IMR-90 (cell line): Measurements from ENCODE around the gene SOX1.

Experiments used
- MXI1 ChIP-seq: IDR thresholded peaks from 2 replicates; pipeline ENCODE4 v1.6.1; 2012; ENCODE audit warnings: low read depth, mild to moderate bottlenecking, low read length, moderate library complexity, borderline replicate concordance
- POLR2A ChIP-seq: IDR thresholded peaks from 2 replicates; pipeline ENCODE4 v1.6.1; 2012; ENCODE audit warnings: mild to moderate bottlenecking, low read depth, low read length
- TF ChIP-seq, protein P1 (sequence below): conservative IDR thresholded peaks from 2 replicates; pipeline ENCODE4 v1.5.1; 2012; ENCODE audit warnings: mild to moderate bottlenecking, low read depth, low read length, improper control_type of control experiment
- TF ChIP-seq, protein P2 (sequence below): fragments of 150-350 bp; IDR thresholded peaks from 2 replicates; pipeline ENCODE4 v1.6.1; 2017; ENCODE audit warnings: mild to moderate bottlenecking, antibody characterized with exemption, low read length, low read depth

DNA sequence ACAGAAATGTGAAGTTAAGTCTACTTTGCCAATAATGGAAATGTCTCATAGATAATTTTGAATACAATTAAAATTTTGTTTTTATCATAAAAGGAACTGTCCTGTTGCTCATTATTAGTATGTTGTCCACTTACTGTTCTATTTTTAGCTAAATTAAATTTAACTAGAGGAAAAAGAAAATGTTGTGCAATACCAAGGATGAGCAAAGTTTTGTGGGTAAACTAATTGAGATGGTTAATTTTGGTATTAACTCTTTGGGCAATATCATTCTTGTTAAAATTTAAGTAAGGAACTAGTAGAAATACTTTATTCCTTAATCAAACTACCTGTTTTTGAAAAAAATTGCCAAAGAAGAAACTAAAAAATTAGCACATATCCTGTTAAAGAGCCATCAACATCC is 43.5 kb downstream of the SOX1 start:
- no peak for TF ChIP-seq POLR2A
- TF ChIP-seq, protein P1, sequence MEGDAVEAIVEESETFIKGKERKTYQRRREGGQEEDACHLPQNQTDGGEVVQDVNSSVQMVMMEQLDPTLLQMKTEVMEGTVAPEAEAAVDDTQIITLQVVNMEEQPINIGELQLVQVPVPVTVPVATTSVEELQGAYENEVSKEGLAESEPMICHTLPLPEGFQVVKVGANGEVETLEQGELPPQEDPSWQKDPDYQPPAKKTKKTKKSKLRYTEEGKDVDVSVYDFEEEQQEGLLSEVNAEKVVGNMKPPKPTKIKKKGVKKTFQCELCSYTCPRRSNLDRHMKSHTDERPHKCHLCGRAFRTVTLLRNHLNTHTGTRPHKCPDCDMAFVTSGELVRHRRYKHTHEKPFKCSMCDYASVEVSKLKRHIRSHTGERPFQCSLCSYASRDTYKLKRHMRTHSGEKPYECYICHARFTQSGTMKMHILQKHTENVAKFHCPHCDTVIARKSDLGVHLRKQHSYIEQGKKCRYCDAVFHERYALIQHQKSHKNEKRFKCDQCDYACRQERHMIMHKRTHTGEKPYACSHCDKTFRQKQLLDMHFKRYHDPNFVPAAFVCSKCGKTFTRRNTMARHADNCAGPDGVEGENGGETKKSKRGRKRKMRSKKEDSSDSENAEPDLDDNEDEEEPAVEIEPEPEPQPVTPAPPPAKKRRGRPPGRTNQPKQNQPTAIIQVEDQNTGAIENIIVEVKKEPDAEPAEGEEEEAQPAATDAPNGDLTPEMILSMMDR: no peak
- no peak for TF ChIP-seq MXI1
- TF ChIP-seq, protein P2, sequence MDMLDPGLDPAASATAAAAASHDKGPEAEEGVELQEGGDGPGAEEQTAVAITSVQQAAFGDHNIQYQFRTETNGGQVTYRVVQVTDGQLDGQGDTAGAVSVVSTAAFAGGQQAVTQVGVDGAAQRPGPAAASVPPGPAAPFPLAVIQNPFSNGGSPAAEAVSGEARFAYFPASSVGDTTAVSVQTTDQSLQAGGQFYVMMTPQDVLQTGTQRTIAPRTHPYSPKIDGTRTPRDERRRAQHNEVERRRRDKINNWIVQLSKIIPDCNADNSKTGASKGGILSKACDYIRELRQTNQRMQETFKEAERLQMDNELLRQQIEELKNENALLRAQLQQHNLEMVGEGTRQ: no peak
